Measurements from ENCODE around the gene TBCD.

DNA sequence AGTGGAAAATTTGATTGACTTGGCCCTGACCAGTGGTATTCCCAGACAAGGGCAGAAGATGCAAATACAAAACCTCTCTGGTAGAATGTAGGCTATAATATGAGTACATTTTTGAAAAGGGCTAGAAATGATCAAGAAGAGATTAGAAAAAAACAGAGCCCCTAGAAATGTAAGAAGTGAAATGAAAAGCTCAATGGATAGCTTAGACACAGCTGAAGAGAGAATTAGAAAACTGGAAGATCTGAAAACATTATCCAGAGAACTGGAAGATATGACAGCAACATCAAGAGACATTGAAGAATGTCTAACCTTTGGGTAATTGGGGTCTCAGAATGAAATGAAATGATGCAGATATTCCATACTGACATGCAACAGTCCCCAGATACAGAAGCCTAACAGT is 193.1 kb downstream of the TBCD start:
- no peak for TF ChIP-seq POLR2A (IDR thresholded peaks at IDR 0.05)
- TF ChIP-seq, protein P1, sequence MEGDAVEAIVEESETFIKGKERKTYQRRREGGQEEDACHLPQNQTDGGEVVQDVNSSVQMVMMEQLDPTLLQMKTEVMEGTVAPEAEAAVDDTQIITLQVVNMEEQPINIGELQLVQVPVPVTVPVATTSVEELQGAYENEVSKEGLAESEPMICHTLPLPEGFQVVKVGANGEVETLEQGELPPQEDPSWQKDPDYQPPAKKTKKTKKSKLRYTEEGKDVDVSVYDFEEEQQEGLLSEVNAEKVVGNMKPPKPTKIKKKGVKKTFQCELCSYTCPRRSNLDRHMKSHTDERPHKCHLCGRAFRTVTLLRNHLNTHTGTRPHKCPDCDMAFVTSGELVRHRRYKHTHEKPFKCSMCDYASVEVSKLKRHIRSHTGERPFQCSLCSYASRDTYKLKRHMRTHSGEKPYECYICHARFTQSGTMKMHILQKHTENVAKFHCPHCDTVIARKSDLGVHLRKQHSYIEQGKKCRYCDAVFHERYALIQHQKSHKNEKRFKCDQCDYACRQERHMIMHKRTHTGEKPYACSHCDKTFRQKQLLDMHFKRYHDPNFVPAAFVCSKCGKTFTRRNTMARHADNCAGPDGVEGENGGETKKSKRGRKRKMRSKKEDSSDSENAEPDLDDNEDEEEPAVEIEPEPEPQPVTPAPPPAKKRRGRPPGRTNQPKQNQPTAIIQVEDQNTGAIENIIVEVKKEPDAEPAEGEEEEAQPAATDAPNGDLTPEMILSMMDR (IDR thresholded peaks at IDR 0.05), result no peak
